IPS DF 6.9 (cell line): ENCODE results near the gene ABLIM1.

Source experiments
- DNase-seq: peaks from one replicate; pipeline ENCODE4 v3.0.0-alpha.2; 2013; ENCODE audit warnings: low read depth, low spot score
- H3K27ac ChIP-seq: one replicate; pipeline ENCODE4 v1.5.1; 2013; ENCODE audit warnings: low read length, control low read depth
- H3K27me3 ChIP-seq: 2 replicates; pipeline ENCODE4 v1.6.1; 2013; ENCODE audit warnings: mild to moderate bottlenecking, low read length; ENCODE audit not compliant: control insufficient read depth, insufficient read depth
- H3K36me3 ChIP-seq: 2 replicates; pipeline ENCODE4 v1.6.1; 2013; ENCODE audit warnings: low read length; ENCODE audit not compliant: control insufficient read depth, insufficient read depth
- H3K4me1 ChIP-seq: 2 replicates; pipeline ENCODE4 v1.6.1; 2013; ENCODE audit warnings: low read length; ENCODE audit not compliant: control insufficient read depth, insufficient read depth
- H3K4me3 ChIP-seq: 2 replicates; pipeline ENCODE4 v1.5.1; 2013; ENCODE audit warnings: mild to moderate bottlenecking, low read length
- H3K9me3 ChIP-seq: 2 replicates; pipeline ENCODE4 v1.6.1; 2013; ENCODE audit warnings: low read length, inconsistent platforms; ENCODE audit not compliant: control insufficient read depth, insufficient read depth
- WGBS: extraction: QIAGEN DNeasy Blood & Tissue Kit; methylation state at CpG from one replicate; pipeline ENCODE4 v1.1.7; 2013; ENCODE audit warnings: mixed read lengths, missing lambda C conversion rate; ENCODE audit not compliant: insufficient read length, insufficient coverage; 5-methylcytosine and 5-hydroxymethylcytosine counted together

The ABLIM1 gene

DNA sequence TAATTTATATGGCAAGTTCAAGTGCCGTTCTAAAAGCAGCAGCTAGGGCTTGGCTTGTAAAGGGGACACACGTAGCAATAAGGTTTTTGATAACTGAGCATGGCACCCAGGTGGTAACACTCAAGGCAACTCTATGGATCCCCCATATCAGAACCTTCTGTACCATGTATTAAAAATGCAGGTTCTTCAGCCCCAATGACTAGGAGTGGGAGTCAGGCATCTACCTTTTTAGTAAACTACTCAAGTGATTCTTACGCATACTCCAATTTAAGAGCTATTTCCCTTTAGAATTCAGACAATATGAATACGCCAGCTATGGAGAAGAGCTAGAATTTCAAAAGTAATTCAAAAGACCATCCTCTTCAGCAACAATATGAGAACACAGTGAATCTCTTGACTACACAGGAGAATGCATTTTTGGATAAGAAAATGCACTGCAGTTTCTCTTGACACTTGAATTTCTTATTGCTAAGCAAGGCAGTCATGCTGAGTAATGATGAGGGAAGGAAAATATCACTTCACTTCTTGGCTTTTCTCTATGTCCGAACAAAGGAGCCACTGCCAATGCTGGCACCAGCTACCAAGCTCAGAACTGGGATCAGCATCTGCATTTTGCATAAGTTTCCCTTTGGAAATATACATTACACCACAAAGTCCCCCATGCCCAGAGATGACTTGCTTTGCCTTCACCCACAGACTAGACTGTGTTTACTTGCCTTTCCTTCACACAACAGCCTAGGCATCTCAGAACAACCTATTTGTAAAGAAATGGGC is 53.5 kb downstream of the ABLIM1 start:
- no CpG with 5 or more reads among the region's 5 CpGs for WGBS
- no peak overlapping the region for H3K27ac ChIP-seq
- no peaks in the 10 kb centered on the region; the same call in 1 of the 2 replicates for H3K27me3 ChIP-seq
- H3K4me3 ChIP-seq, result no peak overlapping the region
- DNase-seq, result no peak
- no peaks in the 10 kb centered on the region for H3K36me3 ChIP-seq
- no peaks in the 10 kb centered on the region for H3K9me3 ChIP-seq
- no peaks in the 10 kb centered on the region for H3K4me1 ChIP-seq

DNA sequence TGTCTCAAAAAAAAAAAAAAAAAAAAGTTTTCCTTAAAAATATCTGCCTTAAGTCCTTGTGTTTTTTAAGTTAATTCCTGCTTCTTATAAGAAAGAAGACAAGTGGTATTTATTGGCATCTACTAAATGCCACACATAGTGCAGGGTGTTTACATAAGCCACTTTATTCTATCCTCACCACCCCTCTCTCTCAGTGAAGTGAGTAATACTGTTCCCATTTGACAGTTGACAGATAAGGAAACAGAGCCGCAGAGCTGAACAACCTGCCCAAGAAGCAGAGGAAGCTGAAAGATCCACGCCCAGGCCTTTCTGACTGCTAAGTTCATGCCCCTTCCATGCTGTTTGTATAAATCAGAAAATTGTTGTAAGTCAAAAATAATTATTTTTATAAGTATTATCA is 54.1 kb downstream of the ABLIM1 start:
- WGBS, result no CpG with 5 or more reads among the region's 2 CpGs
- no peaks in the 10 kb centered on the region for H3K9me3 ChIP-seq
- no peak overlapping the region for H3K27ac ChIP-seq
- no peaks in the 10 kb centered on the region for H3K27me3 ChIP-seq
- no peaks in the 10 kb centered on the region for H3K4me1 ChIP-seq
- DNase-seq, result no peak
- no peak overlapping the region for H3K4me3 ChIP-seq
- no peaks in the 10 kb centered on the region for H3K36me3 ChIP-seq

DNA sequence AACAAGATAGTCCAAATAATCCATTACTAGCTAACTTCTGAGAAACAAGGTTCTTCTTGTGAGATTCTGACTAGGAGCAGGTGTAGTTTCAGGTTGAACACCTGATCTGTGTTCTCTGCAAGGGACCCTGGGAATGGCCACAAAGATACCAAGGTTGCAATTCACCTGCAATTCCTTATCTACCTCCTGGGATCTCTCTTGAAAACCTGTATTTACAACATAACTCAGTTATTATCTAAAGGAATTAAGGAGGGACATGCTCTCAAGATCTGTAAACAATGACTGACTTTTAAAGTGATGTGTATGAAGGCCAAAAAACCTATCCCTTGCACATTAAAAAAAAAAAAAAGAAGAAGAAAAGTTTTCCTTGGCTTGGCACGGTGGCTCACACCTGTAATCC is 54.8 kb downstream of the ABLIM1 start:
- no peaks in the 10 kb centered on the region for H3K4me1 ChIP-seq
- H3K27ac ChIP-seq, result no peak overlapping the region
- no peak overlapping the region for H3K4me3 ChIP-seq
- WGBS, result no CpG with 5 or more reads among the region's 1 CpG
- H3K27me3 ChIP-seq, result no peaks in the 10 kb centered on the region
- DNase-seq, result no peak
- H3K9me3 ChIP-seq, result no peaks in the 10 kb centered on the region
- no peaks in the 10 kb centered on the region for H3K36me3 ChIP-seq

DNA sequence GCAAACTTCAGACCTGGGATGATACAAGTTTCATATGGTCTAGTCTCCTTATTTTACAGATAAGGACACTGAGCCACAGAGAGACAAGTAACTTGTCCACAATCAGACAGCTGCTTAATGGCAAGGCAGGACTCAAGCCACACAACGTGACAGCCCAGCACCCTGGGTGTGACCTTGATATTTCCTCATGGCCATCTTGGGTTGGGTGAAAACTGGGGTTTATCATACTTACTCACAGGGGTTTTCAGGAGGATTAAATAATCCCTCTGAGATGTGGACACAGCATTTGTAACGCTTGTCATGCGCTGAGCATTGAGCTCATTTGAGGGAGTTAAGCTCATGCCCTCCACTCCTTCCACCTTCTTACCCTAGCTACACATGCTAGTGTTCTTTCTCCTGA is 58.0 kb downstream of the ABLIM1 start:
- Histone ChIP-seq H3K9me3 (no peaks in the 10 kb centered on the region), H3K4me1 (no peaks in the 10 kb centered on the region), H3K4me3 (no peak overlapping the region), H3K27me3 (no peaks in the 10 kb centered on the region), H3K36me3 (no peaks in the 10 kb centered on the region), H3K27ac (no peak overlapping the region)
- no peak for DNase-seq
- no CpG with 5 or more reads among the region's 3 CpGs for WGBS

DNA sequence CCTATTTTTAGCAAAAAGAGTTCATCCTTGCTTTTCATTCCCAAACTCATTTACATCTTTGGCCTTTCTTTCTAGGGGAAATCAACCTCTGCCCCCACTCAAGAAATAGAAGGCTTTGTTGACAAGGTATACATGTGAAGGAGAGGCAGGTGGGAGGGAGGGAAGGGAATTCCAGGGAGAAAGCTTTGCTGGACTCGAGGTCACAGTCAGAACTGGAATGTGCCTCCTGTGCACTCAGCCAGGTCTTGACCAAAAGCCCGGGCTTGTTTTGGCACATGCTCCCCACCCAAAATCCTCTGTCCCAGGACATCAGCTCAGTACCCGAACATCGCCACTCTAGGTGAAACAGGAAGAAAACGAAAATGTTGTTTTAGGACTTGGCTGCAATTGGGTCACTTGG is 61.3 kb downstream of the ABLIM1 start:
- Histone ChIP-seq H3K36me3 (no peaks in the 10 kb centered on the region), H3K27me3 (no peaks in the 10 kb centered on the region), H3K27ac (no peak overlapping the region), H3K9me3 (no peaks in the 10 kb centered on the region), H3K4me1 (no peaks in the 10 kb centered on the region), H3K4me3 (no peak overlapping the region)
- no CpG with 5 or more reads among the region's 5 CpGs for WGBS
- DNase-seq, result no peak

DNA sequence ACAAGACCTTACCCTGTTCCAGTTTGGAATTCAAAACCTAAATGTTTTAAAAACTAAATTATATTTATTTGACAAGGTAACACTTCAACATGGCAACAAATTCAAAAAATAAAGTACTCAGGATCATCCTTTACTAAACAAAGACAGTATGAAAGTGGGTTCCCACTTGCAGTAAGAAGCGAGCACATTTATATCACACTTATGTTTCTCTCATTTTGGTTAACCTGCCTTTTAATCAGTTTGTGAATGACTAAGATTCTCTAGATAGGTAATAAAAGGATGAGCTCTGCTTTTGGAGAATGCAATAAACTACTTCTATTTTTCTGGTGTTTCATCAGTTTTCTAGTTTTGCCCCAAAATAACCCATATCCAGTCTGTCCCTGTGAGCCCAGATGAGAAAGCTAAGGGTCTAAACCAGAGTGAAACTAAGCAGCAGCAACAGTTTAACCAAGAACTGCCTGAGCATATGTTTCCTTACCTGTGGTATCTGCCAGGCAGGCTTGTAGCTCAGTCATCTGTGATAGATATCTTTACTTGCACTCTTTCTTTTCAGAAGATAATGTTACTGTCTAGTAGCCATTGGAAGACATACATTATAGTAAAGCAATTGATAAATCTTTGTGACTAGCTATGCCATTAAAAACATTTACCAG is 64.1 kb downstream of the ABLIM1 start:
- Histone ChIP-seq H3K9me3 (no peaks in the 10 kb centered on the region), H3K4me1 (no peaks in the 10 kb centered on the region), H3K36me3 (no peaks in the 10 kb centered on the region), H3K27me3 (no peaks in the 10 kb centered on the region), H3K27ac (no peak overlapping the region), H3K4me3 (no peak overlapping the region)
- no CpG with 5 or more reads among the region's 1 CpG for WGBS
- DNase-seq, result no peak

DNA sequence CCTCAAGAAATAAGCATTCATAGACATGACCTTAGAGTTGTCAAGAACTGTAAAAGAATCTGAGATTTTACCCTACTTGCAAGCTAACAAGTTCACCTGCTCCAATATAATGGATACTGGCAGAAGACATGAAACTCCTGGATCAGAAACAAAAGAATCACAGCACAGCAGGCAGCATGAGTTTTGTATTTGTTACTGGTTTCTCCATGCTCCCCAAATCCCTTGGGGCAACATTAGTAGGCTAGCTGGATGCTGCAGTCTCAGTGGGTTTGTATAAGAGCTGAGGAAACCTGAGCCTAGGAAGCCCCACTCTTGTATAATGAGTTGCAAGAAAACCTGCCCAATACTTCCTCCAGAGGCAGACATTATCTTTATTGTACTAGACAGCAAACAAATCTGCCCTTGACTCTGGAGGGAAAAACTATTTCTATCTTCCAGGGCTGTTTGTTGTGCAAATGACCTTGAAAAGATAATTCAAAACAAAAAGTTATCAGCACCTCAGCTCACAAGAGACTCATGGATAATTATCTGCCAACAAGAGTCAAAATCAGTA is 64.8 kb downstream of the ABLIM1 start:
- Histone ChIP-seq H3K9me3 (no peaks in the 10 kb centered on the region), H3K4me3 (no peak overlapping the region), H3K36me3 (no peaks in the 10 kb centered on the region), H3K27ac (no peak overlapping the region), H3K27me3 (no peaks in the 10 kb centered on the region), H3K4me1 (no peaks in the 10 kb centered on the region)
- DNase-seq, result no peak

DNA sequence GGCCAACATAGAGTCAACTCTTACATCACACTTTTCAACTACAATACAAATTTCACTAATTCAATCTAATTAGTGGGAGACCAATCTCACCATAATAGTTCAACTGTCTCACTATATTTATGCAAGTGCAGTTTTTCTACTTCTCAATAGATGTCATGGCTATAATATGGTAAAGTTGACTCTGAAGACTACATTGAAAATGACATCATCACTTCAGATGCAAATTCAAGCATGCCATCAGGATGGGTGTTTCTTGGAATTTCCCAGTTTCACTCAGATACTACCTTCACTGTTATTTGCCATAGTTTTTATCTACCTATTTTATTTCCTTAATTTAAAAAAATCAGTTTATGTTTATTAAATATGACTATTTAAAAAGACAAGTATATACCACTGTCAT is 67.1 kb downstream of the ABLIM1 start:
- no peaks in the 10 kb centered on the region for H3K4me1 ChIP-seq
- no peak for DNase-seq
- H3K9me3 ChIP-seq, result no peaks in the 10 kb centered on the region
- H3K4me3 ChIP-seq, result no peak overlapping the region
- H3K27me3 ChIP-seq, result no peaks in the 10 kb centered on the region
- H3K36me3 ChIP-seq, result no peaks in the 10 kb centered on the region
- no peak overlapping the region for H3K27ac ChIP-seq

DNA sequence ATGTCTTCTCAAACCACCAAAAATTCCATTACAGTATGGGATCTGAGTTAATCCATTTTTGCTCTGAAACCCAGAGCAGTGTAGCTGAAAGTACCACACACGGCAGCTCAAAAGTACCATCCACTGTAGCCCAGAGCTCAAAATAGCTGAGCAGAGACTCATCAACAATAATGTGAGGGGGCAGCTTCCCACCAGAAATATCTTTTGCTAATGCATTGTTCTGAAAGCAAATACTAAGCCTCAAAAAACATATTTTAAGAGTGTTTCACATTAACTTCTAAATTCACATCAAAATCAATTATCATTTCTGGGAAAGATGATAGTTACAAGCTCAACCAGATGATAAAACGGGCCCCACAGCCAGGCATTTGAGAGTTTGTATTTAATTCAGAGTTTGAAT is 73.7 kb downstream of the ABLIM1 start:
- no peaks in the 10 kb centered on the region for H3K9me3 ChIP-seq
- H3K4me3 ChIP-seq, result no peak overlapping the region
- no peaks in the 10 kb centered on the region for H3K27me3 ChIP-seq
- WGBS, result no CpG with 5 or more reads among the region's 2 CpGs
- no peaks in the 10 kb centered on the region for H3K36me3 ChIP-seq
- no peak overlapping the region for H3K27ac ChIP-seq
- DNase-seq, result no peak
- no peaks in the 10 kb centered on the region for H3K4me1 ChIP-seq

DNA sequence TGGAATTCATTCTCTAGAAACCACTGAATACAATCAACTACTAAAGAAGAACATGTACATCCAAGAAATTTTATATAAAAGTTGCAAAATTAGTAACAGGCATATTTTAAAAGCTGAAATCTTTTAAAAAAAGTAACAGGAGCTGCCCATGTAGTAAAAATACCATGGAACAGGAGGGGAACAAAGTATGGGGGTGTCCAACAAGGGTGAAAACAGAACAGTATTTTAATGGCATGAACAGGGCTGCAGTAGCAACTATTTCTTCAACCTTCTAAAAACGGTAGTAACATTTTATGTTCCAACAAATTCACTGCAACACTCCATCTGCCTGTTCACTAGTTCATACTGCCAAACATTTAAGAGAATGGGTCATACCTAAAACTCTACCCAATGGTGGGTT is 77.0 kb downstream of the ABLIM1 start:
- Histone ChIP-seq H3K4me3 (no peak overlapping the region), H3K9me3 (no peaks in the 10 kb centered on the region), H3K27ac (no peak overlapping the region), H3K36me3 (no peaks in the 10 kb centered on the region), H3K4me1 (no peaks in the 10 kb centered on the region), H3K27me3 (no peaks in the 10 kb centered on the region)
- WGBS, result no CpG with 5 or more reads among the region's 1 CpG
- no peak for DNase-seq

DNA sequence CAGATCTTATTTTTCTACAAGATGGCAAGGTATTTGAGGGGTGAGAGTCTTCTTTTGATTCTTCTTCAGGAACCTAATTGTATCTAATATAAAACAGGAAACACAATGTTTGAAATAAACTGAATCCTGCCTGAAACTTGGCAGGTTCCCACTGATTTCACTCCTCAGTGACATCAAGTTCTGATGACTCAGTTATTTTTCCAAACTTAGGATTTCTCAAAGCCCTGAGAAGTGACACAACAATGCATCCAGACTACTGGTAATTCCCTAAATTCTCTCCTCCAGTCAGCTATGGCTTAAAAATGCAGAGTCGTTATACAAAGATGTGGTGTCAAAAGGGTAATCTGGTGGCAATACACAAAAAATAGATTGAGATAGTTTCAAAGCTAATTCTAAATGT is 80.9 kb downstream of the ABLIM1 start:
- Histone ChIP-seq H3K27ac (no peak overlapping the region), H3K4me1 (no peaks in the 10 kb centered on the region), H3K4me3 (no peak overlapping the region), H3K27me3 (no peaks in the 10 kb centered on the region), H3K9me3 (no peaks in the 10 kb centered on the region), H3K36me3 (no peaks in the 10 kb centered on the region)
- no peak for DNase-seq
- no CpG with 5 or more reads among the region's 1 CpG for WGBS
